ENCODE measurements around the gene EXOC6B. TPM values are rescaled to one million over a fixed set of nuclear protein-coding genes. Genes with fewer than 3 reads are reported as not detected.

The EXOC6B gene
- total RNA-seq, 2 experiments from 2014 or later = 8.5 to 8.6 TPM

DNA sequence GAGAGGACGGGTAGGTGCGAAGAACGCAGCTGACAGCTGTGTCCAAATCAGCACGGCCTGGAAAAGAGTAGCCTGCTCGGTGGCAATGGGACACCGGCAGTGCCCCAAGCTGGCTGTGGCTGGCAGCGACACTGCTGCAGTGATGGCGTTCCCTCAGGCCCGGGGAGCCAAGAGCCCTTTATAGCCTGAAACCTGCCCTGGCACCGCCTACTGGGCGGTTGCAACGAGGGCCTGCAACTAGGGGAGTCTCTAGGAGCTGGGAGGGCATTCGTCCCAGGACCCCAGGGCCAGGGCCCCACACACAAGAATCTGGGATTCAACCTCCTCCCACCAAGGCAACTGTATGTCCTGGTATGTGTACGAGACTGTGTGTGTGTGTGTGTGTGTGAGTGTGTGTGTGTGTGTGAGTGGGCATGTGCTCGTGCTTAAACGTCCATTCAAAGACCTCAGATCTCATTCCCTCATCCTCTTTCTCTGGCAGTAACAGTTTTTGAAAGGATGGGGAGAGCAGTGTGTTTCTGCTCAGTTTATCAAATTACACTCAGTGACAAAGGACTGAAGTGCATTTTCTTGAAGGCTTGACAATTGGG is 671.4 kb downstream of the EXOC6B start:
- CTCF ChIA-PET = interaction anchor here (1.3 kb wide), 1 partner anchor 608 kb away, joined by 3 read pairs; no protein-coding TSS in a partner anchor
- no peaks in the 10 kb centered on the region for H3K36me3 Mint-ChIP-seq
- H3K9me3 Mint-ChIP-seq = no peaks in the 10 kb centered on the region
- H3K27ac Mint-ChIP-seq = no peak overlapping the region
- peaks cover 8% of the 10 kb centered on the region for H3K4me1 Mint-ChIP-seq (ENCODE audit: low read depth)
- POLR2A ChIA-PET = no interaction called here
- peaks cover 47% of the 10 kb centered on the region for H3K27me3 Mint-ChIP-seq
- no peak for DNase-seq
- H3K4me3 Mint-ChIP-seq = no peak overlapping the region
- intact Hi-C loops (cut with micrococcal nuclease) = no loop called here

DNA sequence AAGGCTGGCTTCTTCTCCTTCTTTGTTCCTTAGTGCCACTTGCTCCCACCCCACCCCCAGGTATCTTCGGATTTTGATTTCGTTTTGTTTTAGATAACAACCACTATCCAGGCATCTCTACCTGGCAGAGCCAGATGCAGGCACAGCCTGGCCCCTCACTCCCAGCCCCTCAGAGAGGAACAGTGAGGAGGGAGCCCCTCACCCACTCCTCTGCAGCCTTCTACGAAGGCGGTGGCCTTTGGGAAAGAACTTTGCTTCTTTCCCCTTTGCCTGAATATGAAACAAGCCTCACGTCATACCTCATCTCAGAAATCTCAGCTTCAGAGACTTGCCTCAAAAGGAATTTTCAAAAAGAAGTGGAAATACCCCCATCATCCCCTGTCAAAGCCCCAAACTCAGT is 671.9 kb downstream of the EXOC6B start:
- ChIA-PET CTCF (interaction anchor here (1.3 kb wide), 1 partner anchor 608 kb away, joined by 3 read pairs; no protein-coding TSS in a partner anchor), POLR2A (no interaction called here)
- H3K36me3 Mint-ChIP-seq = peaks cover 1% of the 10 kb centered on the region
- no peak for DNase-seq
- intact Hi-C loops (cut with micrococcal nuclease) = no loop called here
- H3K4me3 Mint-ChIP-seq = no peak overlapping the region
- no peak overlapping the region for H3K27ac Mint-ChIP-seq
- peaks cover 53% of the 10 kb centered on the region for H3K27me3 Mint-ChIP-seq
- no peaks in the 10 kb centered on the region for H3K9me3 Mint-ChIP-seq
- H3K4me1 Mint-ChIP-seq (ENCODE audit: low read depth) = peaks cover 14% of the 10 kb centered on the region

DNA sequence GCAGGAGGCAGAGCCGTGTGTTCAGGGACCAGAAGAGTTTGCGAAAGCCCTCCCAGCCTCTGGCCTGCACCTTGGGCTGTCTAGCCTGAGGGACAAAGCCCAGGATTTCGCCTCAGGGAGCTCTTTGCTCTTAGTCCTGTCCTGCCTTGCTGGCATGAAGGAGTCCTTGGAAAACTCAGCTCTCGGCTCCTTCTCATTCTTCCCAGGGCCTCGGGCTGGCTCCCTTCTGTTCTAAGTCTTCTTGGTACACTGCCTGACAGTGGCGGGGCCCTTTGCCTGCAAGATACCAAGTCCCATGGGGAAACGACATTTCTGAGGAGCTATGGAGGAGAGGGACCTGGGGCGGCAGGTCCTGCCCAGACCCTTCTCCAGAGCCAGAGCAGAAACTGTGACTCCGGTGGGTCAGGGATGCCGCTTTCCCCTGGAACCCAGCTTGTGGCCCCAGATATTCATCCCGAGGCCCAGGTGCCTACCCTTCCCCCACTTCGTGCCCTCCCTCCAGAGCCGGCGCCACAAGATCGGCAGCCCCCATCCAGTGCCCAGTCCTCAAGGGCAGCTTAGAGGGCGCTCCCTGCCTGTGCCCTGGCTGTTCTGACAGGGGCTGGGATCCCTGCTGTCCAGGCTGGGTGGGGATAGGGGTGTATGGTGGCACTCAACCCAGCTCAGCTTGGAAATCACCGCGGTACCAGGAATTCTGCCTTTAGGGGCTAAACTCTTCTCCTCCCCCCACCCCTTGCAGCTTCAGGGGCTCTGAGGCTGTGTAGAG is 672.6 kb downstream of the EXOC6B start:
- H3K36me3 Mint-ChIP-seq = peaks cover 1% of the 10 kb centered on the region
- POLR2A ChIA-PET = no interaction called here
- peaks cover 16% of the 10 kb centered on the region for H3K4me1 Mint-ChIP-seq (ENCODE audit: low read depth)
- no peak for DNase-seq
- intact Hi-C loops (cut with micrococcal nuclease) = no loop called here
- H3K27ac Mint-ChIP-seq = no peak overlapping the region
- no peaks in the 10 kb centered on the region for H3K9me3 Mint-ChIP-seq
- CTCF ChIA-PET = interaction anchor here (0.7 to 3.7 kb wide), 2 partner anchors 230 to 374 kb away, joined by 4 to 68 read pairs; no protein-coding TSS in a partner anchor
- peaks cover 52% of the 10 kb centered on the region for H3K27me3 Mint-ChIP-seq
- H3K4me3 Mint-ChIP-seq = no peak overlapping the region

DNA sequence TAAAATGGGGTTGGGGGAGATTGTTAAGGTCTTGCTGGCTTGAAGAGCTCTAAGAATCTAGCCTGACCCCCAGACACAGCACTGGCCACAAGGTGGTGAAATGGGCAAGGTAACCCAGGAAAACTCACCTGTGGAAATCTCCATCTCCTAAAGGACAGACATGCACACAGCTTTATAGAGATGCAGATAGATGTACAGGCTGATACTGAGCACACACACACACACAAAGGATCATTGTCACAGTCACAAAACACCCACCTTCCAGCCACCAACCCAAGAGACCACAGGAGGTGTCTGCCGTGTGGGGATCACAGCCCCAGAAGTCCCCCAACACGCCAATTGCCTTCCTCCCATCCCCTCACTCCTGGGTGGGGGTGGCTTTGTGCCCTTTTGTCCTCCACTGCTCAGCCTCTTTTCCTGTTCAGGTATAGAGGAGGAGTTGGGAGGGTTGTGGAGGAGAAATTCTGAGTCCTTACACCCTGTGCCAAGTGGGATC is 674.9 kb downstream of the EXOC6B start:
- ChIA-PET CTCF (interaction anchor here (0.8 to 3.7 kb wide), 20 partner anchors 10 to 766 kb away, joined by 3 to 68 read pairs (median 4); partner anchors contain the start of gene EMX1), POLR2A (no interaction called here)
- no peak overlapping the region for H3K27ac Mint-ChIP-seq
- H3K4me3 Mint-ChIP-seq = no peak overlapping the region
- no peak for DNase-seq
- H3K9me3 Mint-ChIP-seq = no peaks in the 10 kb centered on the region
- peaks cover 61% of the 10 kb centered on the region for H3K27me3 Mint-ChIP-seq
- intact Hi-C loops (cut with micrococcal nuclease) = loop anchor here (1.0 to 2.0 kb wide), 4 partner anchors 227 to 621 kb away; no protein-coding TSS in a partner anchor
- peaks cover 1% of the 10 kb centered on the region for H3K36me3 Mint-ChIP-seq
- peaks cover 29% of the 10 kb centered on the region for H3K4me1 Mint-ChIP-seq (ENCODE audit: low read depth)

DNA sequence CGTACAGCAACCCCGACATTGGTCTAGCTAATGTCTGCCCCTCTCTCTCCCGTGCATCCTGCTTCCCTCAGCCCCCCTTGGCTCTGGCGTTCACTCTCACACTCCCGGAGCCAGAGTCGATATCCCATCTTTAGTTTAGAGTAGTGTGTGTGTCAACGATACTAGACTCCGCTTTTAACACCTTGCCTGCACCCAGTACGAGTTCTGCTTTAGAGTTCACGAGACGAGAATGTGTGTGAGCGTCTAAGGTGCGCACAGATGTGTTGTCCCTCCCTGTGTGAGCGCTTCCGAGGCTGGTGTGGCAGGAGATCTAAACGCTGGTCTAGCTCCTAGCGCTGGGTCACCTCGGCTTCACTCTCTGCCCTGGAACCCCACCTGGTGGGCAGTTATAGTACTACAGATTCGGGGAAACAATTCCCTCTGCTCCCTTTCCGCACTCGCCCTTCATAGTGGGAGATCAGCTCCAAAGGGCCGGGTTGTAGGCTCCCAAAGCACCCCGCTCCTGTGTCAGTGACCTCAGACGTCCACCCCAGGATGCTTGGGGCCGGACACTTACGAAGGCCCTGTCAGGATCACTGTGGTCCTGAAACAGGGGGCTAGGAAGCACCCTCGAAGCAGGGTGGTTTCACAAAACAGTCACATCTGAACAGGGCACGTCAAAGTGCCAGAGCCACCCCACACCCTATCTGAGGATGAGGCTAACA is 675.5 kb downstream of the EXOC6B start:
- Mint-ChIP-seq H3K27me3 (peaks cover 63% of the 10 kb centered on the region), H3K4me1 (ENCODE audit: low read depth) (peaks cover 35% of the 10 kb centered on the region), H3K27ac (no peak overlapping the region), H3K4me3 (peak overlapping the region; percentile 62), H3K36me3 (peaks cover 1% of the 10 kb centered on the region), H3K9me3 (no peaks in the 10 kb centered on the region)
- POLR2A ChIA-PET = no interaction called here
- CTCF ChIA-PET = interaction anchor here (0.6 to 3.7 kb wide), 23 partner anchors 9 to 767 kb away, joined by 3 to 68 read pairs (median 4); partner anchors contain the start of gene EMX1
- DNase-seq = peak; percentile 75
- intact Hi-C loops (cut with micrococcal nuclease) = loop anchor here (1.0 to 2.0 kb wide), 4 partner anchors 226 to 620 kb away; no protein-coding TSS in a partner anchor

DNA sequence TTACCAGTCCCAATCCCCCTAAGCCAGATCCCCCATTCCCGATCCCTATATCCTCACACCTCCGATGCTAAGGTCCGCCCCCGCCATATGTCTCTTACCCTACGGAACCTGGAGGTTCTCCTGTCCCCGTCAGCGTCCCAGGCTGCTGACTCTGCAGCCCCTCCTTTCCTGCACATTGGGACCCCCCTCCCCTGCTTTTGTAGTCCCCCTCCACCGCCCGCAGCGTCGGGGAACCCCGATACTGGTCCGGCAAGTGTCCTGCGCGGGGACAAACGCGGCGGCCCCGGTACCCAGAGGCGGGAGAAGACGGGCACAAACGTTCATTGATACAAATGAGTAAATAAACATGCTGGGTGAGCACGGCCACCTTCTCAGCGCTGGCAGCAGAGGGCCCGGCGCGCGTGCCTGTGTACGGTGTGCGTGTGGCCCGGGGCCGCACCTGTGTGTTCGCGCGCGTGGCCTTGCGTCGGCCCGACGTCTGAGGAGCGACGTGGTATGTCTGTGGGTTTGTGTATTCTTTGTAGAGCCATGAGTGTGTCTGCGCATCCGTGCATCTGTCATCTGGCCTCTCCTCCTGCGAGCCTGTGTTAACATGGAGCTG is 676.2 kb downstream of the EXOC6B start:
- peaks cover 37% of the 10 kb centered on the region for H3K4me1 Mint-ChIP-seq (ENCODE audit: low read depth)
- no peak overlapping the region for H3K27ac Mint-ChIP-seq
- peaks cover 1% of the 10 kb centered on the region for H3K36me3 Mint-ChIP-seq
- H3K27me3 Mint-ChIP-seq = peaks cover 58% of the 10 kb centered on the region
- peak; percentile 19 for DNase-seq
- intact Hi-C loops (cut with micrococcal nuclease) = loop anchor here (1.0 to 10.0 kb wide), 6 partner anchors 225 to 768 kb away; partner anchors contain the start of gene EMX1
- H3K4me3 Mint-ChIP-seq = peak overlapping the region; percentile 62
- ChIA-PET POLR2A (interaction anchor here (0.6 kb wide), 1 partner anchor 874 kb away, joined by 3 read pairs; no protein-coding TSS in a partner anchor), CTCF (interaction anchor here (0.6 to 3.7 kb wide), 24 partner anchors 9 to 767 kb away, joined by 3 to 68 read pairs (median 4); partner anchors contain the start of gene EMX1)
- H3K9me3 Mint-ChIP-seq = no peaks in the 10 kb centered on the region

DNA sequence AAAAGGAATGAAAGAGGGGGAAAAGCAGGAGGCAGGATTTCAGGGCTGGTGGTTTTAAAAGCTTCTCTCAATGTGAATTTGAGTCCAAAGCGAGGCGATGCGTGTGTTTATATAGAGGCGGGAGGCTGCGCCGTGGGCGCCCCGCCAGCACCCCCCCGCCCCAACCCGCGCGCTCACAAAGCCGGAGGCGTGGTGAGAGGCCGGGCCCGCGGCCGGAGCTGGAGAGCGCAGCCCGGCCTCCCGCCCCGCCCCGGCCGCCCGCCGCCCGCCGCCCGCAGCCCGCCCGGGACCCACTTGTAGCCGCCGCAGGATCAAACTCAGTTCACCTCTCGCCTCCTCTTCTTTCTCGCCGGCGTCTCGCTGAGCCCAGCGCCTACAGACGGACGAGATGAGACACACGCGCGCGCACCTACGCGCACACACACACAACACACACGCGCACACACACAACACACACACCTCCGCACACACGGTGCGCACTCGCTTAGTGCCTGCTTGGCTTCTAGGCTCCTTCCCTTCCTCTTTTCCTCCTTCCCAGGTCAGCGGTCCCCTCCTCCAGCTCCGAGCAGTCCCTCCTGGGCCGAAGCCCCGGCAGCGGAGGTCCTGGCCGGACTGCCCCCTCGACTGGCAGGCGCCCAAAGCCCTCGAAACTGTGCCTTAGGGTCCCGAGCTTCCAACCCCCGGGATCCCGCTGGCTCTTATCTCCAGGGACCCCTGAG is 676.8 kb downstream of the EXOC6B start:
- CTCF ChIA-PET = interaction anchor here (1.5 to 3.2 kb wide), 4 partner anchors 11 to 602 kb away, joined by 3 to 23 read pairs (median 6); no protein-coding TSS in a partner anchor
- Mint-ChIP-seq H3K4me3 (peak overlapping the region; percentile 62), H3K36me3 (peaks cover 1% of the 10 kb centered on the region), H3K27me3 (peaks cover 59% of the 10 kb centered on the region), H3K27ac (no peak overlapping the region), H3K9me3 (no peaks in the 10 kb centered on the region), H3K4me1 (ENCODE audit: low read depth) (peaks cover 39% of the 10 kb centered on the region)
- POLR2A ChIA-PET = interaction anchor here (0.6 kb wide), 1 partner anchor 873 kb away, joined by 3 read pairs; no protein-coding TSS in a partner anchor
- intact Hi-C loops (cut with micrococcal nuclease) = loop anchor here (5.0 to 10.0 kb wide), 2 partner anchors 596 to 768 kb away; partner anchors contain the start of gene EMX1
- DNase-seq = peak; percentile 43

DNA sequence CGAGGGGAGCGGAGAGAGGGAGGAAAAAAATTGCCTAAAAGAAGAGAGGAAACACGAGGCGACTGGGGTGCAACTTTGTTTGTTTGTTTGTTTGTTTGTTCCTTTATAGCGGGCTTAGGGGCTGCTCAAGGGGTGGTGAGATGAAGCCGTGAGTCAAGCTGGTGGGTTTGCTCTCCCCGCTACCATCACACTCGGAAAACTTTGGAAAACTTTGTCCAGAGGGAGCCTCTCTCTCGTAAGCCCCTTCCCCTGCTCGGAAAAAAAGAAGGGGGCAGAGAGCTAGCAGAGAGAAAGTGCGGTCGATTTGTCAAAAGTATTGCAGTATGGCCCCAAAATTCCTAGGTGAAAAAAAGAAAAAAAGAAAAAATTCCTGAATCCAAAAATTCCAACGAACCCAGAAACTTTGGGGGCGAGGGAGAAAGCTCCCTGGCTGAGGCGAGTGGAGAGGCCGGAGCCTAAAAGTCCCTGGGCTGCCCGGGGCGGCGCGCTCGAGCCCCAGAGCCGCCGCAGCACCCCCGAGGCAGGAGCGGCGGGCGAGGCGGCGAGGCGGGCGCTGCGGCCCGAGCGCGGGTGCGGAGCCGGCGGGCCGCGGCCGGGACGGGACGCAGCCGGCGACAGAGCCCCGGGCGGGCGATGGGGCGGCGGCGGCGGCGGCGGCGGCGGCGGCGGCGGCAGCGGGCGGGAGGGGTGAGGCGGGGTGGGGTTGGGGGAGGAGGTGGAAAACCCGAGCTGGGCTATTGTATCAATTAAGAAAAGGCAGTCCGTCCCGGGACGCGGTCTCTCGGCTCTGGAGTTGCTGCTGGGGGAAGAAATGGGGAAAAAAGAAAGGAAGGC is 677.6 kb downstream of the EXOC6B start:
- no peaks in the 10 kb centered on the region for H3K9me3 Mint-ChIP-seq
- H3K4me1 Mint-ChIP-seq (ENCODE audit: low read depth) = peaks cover 45% of the 10 kb centered on the region
- intact Hi-C loops (cut with micrococcal nuclease) = loop anchor here (5.0 to 10.0 kb wide), 2 partner anchors 597 to 769 kb away; partner anchors contain the start of gene EMX1

DNA sequence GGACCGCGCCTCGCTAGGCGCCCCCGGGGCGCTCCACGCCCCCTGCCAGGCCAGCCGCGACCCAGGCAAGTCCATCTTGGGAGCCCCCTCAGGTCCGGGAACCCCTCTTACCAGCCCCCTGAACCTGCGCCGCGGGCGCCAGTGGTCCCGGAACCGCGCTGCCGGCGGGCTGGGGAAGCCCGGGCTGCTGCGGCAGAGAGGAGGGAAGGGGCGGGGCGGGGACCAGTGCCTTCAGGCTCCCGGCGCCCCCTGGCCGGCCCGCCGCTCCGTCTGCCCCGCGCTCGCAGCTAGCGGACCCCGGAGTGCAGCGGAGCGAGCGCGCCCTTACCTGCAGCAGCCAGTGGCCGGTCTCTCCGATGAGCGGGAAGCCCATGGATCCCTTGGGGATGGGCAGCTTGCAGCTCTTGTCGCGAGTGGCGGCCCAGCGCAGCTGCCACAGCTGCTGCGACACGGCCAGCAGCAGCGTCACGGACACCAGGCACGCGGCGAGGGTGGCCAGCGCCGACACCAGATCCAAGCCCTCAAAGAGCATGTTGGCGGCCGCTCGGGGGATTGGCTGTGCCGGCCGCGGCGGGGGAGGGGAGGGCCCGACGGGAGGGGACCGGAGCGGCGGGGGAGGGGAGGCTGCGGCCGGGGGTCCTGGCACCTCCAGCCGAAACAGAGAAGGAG is 678.4 kb downstream of the EXOC6B start, which contains the start of gene CYP26B1:
Gene CYP26B1 (minus strand): TSS at position 560 of the 669 bp plus-strand sequence. CDS start 28 bp downstream, at position 532.
- Mint-ChIP-seq H3K9me3 (no peaks in the 10 kb centered on the region), H3K4me3 (peak within 1 kb of the TSS; percentile 59), H3K4me1 (ENCODE audit: low read depth) (peaks cover 45% of the 10 kb centered on the region), H3K27me3 (peaks cover 66% of the 10 kb centered on the region), H3K36me3 (peaks cover 1% of the 10 kb centered on the region), H3K27ac (no peak within 1 kb of the TSS)
- intact Hi-C loops (cut with micrococcal nuclease) = loop anchor here (5.0 to 10.0 kb wide), 2 partner anchors 597 to 770 kb away; partner anchors contain the start of gene EMX1
- ChIA-PET POLR2A (interaction anchor here (0.6 kb wide), 1 partner anchor 1912 kb away, joined by 3 read pairs; no protein-coding TSS in a partner anchor), CTCF (interaction anchor here (2.5 to 3.2 kb wide), 2 partner anchors 224 to 600 kb away, joined by 6 to 23 read pairs; no protein-coding TSS in a partner anchor)
- peak; percentile 8 for DNase-seq

More for the DNA sequence above, 677.6 kb downstream of the EXOC6B start:
- Mint-ChIP-seq H3K4me3 (peak overlapping the region; percentile 59), H3K27ac (no peak overlapping the region), H3K27me3 (peaks cover 65% of the 10 kb centered on the region), H3K36me3 (peaks cover 1% of the 10 kb centered on the region)
- POLR2A ChIA-PET = interaction anchor here (0.6 kb wide), 1 partner anchor 1911 kb away, joined by 3 read pairs; no protein-coding TSS in a partner anchor
- CTCF ChIA-PET = interaction anchor here (1.5 to 3.2 kb wide), 3 partner anchors 11 to 601 kb away, joined by 3 to 23 read pairs (median 6); no protein-coding TSS in a partner anchor
- peak; percentile 9 for DNase-seq

Data from activated CD4-positive, alpha-beta memory T cell treated with anti-CD3 and anti-CD28 coated beads for 36 hours (primary cell).